Astrocyte (in vitro differentiated cells and primary cell): ENCODE data around the gene BCL7B.

Experiments
- EZH2 ChIP-seq: IDR thresholded peaks from 2 replicates; pipeline ENCODE4 v1.6.1; 2012; ENCODE audit warnings: mild to moderate bottlenecking, low read length, inconsistent platforms; ENCODE audit not compliant: insufficient read depth
- TF ChIP-seq, protein P1 (sequence below): IDR thresholded peaks from 2 replicates; pipeline ENCODE4 v1.5.1; 2011; ENCODE audit warnings: low read depth, mild to moderate bottlenecking, inconsistent platforms, low read length, moderate library complexity; ENCODE audit not compliant: insufficient read depth

DNA sequence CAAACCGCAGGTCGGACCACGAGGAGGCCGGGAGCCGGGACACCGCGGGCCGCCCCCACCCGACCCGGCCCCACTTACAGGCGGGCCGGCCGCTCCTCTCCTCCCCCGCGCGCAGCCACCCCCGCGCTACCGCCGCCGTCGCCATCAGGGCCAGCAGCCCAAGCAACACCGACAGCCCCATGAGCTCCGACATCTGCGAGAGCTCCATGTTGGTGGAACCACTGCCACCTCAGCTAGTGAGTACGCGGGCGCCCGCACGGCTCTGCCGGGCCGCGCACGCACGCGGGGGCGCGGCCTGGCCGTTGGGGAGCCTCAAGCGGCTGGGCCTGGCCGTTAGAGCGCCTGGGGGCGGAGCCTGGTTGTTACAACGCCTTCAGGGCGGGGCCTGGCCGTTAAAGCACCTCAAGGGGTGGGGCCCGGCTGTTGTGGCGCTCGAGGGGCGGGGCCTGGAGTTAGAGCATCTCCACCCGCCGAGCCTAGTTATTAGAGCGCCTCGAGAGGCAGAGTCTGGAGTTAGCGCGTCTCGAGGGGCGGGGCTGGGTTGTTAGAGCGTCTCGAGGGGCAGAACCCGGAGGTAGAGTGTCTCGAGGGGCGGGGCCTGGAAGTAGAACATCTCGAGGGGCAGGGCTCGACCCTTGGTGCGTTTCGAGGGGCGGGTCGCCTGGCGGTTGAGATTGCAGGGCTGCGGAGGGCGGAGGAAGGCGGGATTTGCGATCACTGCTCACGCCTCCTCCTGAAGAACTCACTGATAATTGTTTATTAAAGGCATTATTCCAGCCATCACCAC is 21.0 kb upstream of the BCL7B start, which contains the start of gene TBL2:
- TF ChIP-seq, protein P1, sequence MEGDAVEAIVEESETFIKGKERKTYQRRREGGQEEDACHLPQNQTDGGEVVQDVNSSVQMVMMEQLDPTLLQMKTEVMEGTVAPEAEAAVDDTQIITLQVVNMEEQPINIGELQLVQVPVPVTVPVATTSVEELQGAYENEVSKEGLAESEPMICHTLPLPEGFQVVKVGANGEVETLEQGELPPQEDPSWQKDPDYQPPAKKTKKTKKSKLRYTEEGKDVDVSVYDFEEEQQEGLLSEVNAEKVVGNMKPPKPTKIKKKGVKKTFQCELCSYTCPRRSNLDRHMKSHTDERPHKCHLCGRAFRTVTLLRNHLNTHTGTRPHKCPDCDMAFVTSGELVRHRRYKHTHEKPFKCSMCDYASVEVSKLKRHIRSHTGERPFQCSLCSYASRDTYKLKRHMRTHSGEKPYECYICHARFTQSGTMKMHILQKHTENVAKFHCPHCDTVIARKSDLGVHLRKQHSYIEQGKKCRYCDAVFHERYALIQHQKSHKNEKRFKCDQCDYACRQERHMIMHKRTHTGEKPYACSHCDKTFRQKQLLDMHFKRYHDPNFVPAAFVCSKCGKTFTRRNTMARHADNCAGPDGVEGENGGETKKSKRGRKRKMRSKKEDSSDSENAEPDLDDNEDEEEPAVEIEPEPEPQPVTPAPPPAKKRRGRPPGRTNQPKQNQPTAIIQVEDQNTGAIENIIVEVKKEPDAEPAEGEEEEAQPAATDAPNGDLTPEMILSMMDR = no peak
- no peak for TF ChIP-seq EZH2
